ENCODE results near the gene NAGPA. TPM values are rescaled to one million over a fixed set of nuclear protein-coding genes. Genes with fewer than 3 reads are reported as not detected.

NAGPA gene
- total and polyA plus RNA-seq, 2 of the 13 experiments (the other 11 are each of a cell fraction or from before 2014, with no cell fraction given) = 27.1 to 60.3 TPM

- peak; percentile 9; the same call in 1 of the 2 replicates for TF ChIP-seq HIVEP1 (CRISPR knock-in tag; IDR thresholded peaks at IDR 0.05)
- TF ChIP-seq DPF2 (CRISPR knock-in tag; IDR thresholded peaks at IDR 0.05; ENCODE audit: borderline replicate concordance, low read depth) = 0 out of 2 replicates have a peak, but pooled peaks have one; percentile 22
Measured at GRCh38 chr16:5070431-5071186, 36.9 kb upstream of the NAGPA start (continued).

- Histone ChIP-seq H4K20me1 (ENCODE audit: insufficient read depth, low read length) (no peaks in the 10 kb centered on the region), H3K27me3 (ENCODE audit: control insufficient read depth in 1 of 2, insufficient read depth in 2 of 2, low read length in 2 of 2) (peaks cover 0 to 8% of the 10 kb centered on the region in 2 experiments; a peak in 1 of 5 replicates), H3K4me2 (ENCODE audit: low read depth, low read length) (no peak overlapping the region), H3K9me3 (ENCODE audit: low read length) (no peaks in the 10 kb centered on the region), H3K9ac (ENCODE audit: insufficient read depth, low read depth, low read length) (no peak overlapping the region), H2AFZ (ENCODE audit: low read length) (no peak overlapping the region), H3K27ac (ENCODE audit: extremely low read length, insufficient read depth, low read length) (no peak overlapping the region), H3K4me1 (ENCODE audit: insufficient read depth, low read length) (peaks cover 40% of the 10 kb centered on the region), H3K4me3 (replicated peaks in 1 of 3; ENCODE audit: insufficient read depth in 1 of 3, low read depth in 2 of 3, low read length in 3 of 3) (no peak overlapping the region), H3K79me2 (ENCODE audit: insufficient read depth, low read length) (peaks cover 22% of the 10 kb centered on the region), H3K36me3 (replicated peaks in 1 of 2; ENCODE audit: control insufficient read depth in 1 of 2, insufficient read depth in 2 of 2, low read length in 2 of 2) (peaks cover 3 to 13% of the 10 kb centered on the region in 2 experiments; a peak in 4 of 5 replicates)
- WGBS (ENCODE audit: low lambda C conversion rate) = 79% methylated on average over 9 of the region's 9 CpGs
- intact Hi-C loops (cut with micrococcal nuclease; ENCODE audit: unreplicated experiment) = loop anchor here (5.0 kb wide), 2 partner anchors 33 to 113 kb away; partner anchors contain the start of gene SEC14L5
- in situ Hi-C loops (cut with HindIII; ENCODE audit: extremely low pct_ligation_motif_present, low pct_unique_long_range_greater_than_20kb) = no loop called here
- ChIA-PET CTCF (ENCODE audit: low intra/inter-chr PET ratio, low total read pairs) (no interaction called here), POLR2A (interaction anchor here (0.9 kb wide), 1 partner anchor 35 kb away, joined by 4 read pairs; no protein-coding TSS in a partner anchor)
- no peak for DNase-seq (ENCODE audit: low spot score)
- no TSS peak for BruUV-seq (replicated peaks)
- no peak for FAIRE-seq
- ATAC-seq = no peak
- TF ChIP-seq ZNF710 (CRISPR knock-in tag; IDR thresholded peaks at IDR 0.05; ENCODE audit: borderline replicate concordance) (no peak), DPF2 (CRISPR knock-in tag; IDR thresholded peaks at IDR 0.05; ENCODE audit: borderline replicate concordance, low read depth) (no peak), RNF219 (CRISPR knock-in tag; IDR thresholded peaks at IDR 0.05) (no peak), ZFP36 (IDR thresholded peaks at IDR 0.05; ENCODE audit: borderline replicate concordance, low read depth, low read length, partially characterized antibody) (no peak), RBAK (CRISPR knock-in tag; IDR thresholded peaks at IDR 0.05) (no peak), BATF2 (CRISPR knock-in tag; IDR thresholded peaks at IDR 0.05) (no peak), TOE1 (CRISPR knock-in tag; IDR thresholded peaks at IDR 0.05) (no peak), HOXA5 (CRISPR knock-in tag; IDR thresholded peaks at IDR 0.05) (no peak), ZBTB2 (CRISPR knock-in tag; IDR thresholded peaks at IDR 0.05; ENCODE audit: low read depth) (no peak), ISL2 (CRISPR knock-in tag; IDR thresholded peaks at IDR 0.05) (no peak), GABPA (IDR thresholded peaks at IDR 0.05; ENCODE audit: low read depth, low read length) (no peak), GABPA (CRISPR knock-in tag; IDR thresholded peaks at IDR 0.05; ENCODE audit: low read depth) (no peak), ZSCAN22 (CRISPR knock-in tag; IDR thresholded peaks at IDR 0.05) (no peak), SP1 (IDR thresholded peaks at IDR 0.05) (no peak), SP1 (CRISPR knock-in tag; IDR thresholded peaks at IDR 0.05) (no peak), TBX3 (IDR thresholded peaks at IDR 0.05; ENCODE audit: borderline replicate concordance) (no peak)
Measured at GRCh38 chr16:5069854-5070253, 36.1 kb upstream of the NAGPA start.

Measured in HepG2 (cell line).